ENCODE results near the gene RGL4.

DNA sequence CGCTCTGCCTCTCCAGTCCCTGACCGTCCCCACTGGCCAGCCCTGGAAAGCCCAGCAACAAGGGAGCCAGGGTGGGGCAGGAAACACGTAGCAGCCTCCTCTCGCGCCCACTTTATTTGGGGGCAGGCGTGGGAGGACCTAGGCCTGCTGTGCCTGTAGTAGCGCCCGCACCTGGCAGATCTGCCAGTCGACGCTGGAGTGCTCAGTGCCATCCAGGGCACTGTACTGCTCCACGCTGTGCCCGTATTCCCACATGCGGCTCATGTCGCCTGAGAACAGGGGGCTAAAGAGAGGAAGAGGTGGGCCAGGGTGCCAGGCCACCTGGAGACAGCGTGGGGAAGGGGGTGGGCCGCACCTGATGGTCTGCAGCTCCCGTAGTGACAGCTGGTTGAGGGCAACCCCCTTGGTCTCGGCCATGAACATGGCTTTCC, 41.7 kb upstream of the RGL4 start:
- TF ChIP-seq, protein P1, sequence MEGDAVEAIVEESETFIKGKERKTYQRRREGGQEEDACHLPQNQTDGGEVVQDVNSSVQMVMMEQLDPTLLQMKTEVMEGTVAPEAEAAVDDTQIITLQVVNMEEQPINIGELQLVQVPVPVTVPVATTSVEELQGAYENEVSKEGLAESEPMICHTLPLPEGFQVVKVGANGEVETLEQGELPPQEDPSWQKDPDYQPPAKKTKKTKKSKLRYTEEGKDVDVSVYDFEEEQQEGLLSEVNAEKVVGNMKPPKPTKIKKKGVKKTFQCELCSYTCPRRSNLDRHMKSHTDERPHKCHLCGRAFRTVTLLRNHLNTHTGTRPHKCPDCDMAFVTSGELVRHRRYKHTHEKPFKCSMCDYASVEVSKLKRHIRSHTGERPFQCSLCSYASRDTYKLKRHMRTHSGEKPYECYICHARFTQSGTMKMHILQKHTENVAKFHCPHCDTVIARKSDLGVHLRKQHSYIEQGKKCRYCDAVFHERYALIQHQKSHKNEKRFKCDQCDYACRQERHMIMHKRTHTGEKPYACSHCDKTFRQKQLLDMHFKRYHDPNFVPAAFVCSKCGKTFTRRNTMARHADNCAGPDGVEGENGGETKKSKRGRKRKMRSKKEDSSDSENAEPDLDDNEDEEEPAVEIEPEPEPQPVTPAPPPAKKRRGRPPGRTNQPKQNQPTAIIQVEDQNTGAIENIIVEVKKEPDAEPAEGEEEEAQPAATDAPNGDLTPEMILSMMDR (IDR thresholded peaks at IDR 0.05): no peak
- TF ChIP-seq POLR2AphosphoS5 (IDR thresholded peaks at IDR 0.05): no peak
- no peak for TF ChIP-seq POLR2A (IDR thresholded peaks at IDR 0.05)
